NCI-H82 treated with DMSO at 0.1 percent for 48 hours (cell line): ENCODE results near the gene TBC1D10B.
"Not testable (repeated sequence)": the region's sequence is repeated elsewhere in the genome, so short reads cannot be mapped to it uniquely, and the experiment has no call there.

Source experiments
- DNase-seq: peaks from one replicate; lab custom pipeline; 2025; ENCODE audit not compliant: unreplicated experiment; lab: John Stamatoyannopoulos, UW

The TBC1D10B gene

GRCh38 chr16:30398661-30399434 is 28.6 kb upstream of the TBC1D10B start:
- no peak for DNase-seq

DNA sequence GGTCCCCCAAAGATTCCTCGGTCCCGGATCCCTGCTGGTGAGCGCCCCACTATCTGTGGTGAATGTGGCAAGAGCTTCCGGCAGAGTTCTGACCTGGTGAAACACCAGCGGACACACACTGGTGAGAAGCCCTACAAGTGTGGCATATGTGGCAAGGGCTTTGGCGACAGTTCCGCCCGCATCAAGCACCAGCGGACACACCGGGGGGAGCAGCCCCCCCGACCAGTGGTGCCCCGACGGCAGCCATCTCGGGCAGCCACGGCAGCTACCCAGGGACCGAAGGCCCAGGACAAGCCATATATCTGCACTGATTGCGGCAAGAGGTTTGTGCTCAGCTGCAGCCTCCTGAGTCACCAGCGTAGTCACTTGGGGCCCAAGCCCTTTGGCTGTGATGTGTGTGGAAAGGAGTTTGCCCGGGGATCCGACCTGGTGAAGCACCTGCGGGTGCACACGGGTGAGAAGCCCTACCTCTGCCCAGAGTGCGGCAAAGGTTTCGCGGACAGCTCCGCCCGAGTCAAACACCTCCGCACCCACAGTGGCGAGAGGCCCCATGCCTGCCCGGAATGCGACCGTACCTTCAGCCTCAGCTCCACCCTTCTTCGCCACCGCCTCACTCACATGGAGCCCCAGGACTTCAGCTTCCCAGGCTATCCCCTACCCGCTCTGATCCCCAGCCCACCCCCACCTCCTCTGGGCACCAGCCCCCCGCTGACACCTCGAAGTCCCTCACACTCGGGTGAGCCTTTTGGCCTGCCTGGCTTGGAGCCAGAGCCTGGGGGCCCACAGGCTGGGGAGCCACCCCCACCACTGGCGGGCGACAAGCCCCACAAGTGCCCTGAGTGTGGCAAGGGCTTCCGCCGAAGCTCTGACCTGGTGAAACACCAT is 27.7 kb upstream of the TBC1D10B start:
- DNase-seq, result no peak

- no peak for DNase-seq
Measured at GRCh38 chr16:30397056-30397455, 26.8 kb upstream of the TBC1D10B start.

GRCh38 chr16:30396627-30397026 is 26.3 kb upstream of the TBC1D10B start:
- DNase-seq, result not testable (repeated sequence)

GRCh38 chr16:30395992-30396585 is 25.8 kb upstream of the TBC1D10B start:
- no peak for DNase-seq

DNA sequence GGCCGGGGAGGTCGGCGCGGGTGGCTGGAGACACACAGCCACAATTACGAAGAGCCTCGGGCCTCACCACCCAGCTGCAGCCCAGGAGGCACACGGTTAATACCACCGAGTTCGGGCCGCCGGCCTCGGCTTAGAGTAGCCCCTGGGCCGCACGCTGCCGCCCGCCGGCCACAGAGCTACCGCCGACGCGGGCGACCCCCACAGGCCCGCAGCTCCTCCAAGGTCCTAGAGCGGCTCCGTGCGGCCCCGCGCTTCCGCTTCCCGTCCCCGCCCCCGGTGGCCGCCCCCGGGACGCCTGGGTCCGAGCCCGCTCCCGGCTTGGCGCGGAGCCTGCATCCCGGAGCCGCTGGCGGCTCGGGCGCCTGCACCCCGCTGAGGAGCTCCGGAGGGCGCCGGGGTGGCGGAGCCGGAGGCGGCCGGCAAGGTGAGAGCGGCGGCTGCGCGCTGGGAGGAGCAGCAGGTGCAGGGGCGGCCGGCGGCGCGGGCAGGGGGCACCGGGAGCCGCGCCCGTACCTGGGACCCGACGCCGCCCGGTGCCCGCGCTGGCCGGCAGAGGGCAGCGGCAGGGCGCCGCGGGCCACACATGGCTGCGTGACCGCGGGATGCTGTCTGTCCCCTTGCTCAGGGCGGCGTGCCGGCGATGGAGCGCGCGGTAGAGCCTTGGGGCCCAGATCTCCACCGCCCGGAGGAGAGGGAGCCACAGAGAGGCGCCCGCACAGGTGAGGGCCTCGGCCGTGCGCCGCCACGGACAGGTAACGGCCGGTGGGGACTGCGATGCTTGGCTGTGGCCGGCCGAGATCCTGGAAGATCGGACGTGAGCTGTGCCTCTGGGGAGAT is 25.1 kb upstream of the TBC1D10B start, which contains the start of gene ZNF48:
ZNF48 (plus strand) TSS at position 266 of the 837 bp plus-strand sequence; CDS start at position 641, 375 bp downstream.
- peak; percentile 82 for DNase-seq

DNA sequence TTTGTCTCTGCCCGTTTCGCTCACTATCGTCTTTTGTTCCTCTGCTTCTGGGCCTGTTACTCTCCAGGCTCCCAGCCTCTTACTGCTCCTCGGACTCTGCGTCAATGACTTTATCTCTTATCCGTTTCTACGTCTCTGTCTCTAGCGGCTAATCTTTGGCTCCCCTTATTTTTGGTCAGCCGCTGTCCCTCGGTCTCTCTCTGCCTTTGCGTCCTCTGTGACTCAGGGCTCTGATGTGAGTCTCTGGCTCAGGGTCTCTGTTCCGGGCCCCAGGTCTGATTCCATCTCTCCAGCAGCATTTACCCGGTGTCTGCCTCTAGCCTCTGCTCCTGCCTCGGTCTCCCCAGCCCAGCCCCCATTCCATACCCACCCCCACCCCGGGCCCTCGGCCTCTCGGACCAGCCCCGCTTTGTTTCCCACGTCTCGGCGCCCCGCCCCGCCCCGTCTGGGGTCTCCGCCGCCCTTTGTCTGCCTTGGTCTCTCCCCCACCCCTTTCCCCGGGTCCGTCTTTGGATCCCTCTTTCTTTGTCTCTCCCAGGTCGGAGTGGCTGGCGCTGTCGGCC is 24.4 kb upstream of the TBC1D10B start:
- DNase-seq, result no peak

- DNase-seq, result no peak
Measured at GRCh38 chr16:30383521-30383920, 13.2 kb upstream of the TBC1D10B start.

- DNase-seq, result no peak
Measured at GRCh38 chr16:30382111-30382881, 12.0 kb upstream of the TBC1D10B start, which contains the start of gene SEPTIN1. Gene SEPTIN1, minus strand, starts transcription at chr16:30382561. Its CDS starts 19 bp downstream, at chr16:30382542.

- DNase-seq, result no peak
Measured at GRCh38 chr16:30381291-30382041, 11.2 kb upstream of the TBC1D10B start.

DNA sequence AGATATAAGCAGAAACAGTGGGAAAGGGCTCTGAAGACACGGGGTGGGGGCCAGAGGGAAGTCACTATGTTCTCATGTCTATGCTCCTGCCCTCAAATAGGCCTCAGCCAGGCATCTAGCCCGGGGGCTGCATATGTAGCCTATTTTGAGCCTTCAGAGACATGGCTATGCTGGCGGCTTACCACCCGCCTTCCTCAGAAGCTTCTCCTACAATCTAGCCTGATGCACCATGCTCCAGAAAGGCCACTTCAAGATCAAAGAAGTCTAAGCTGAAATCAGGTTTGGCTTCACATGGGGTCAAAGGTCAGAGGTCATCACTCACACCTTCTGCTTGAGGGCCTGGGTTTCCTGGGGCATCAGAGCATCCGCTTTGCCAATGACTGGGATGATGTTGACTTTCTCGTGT is 10.5 kb upstream of the TBC1D10B start:
- DNase-seq, result no peak

GRCh38 chr16:30380072-30380802 is 9.9 kb upstream of the TBC1D10B start:
- no peak for DNase-seq

- no peak for DNase-seq
Measured at GRCh38 chr16:30379158-30379783, 9.0 kb upstream of the TBC1D10B start.

DNA sequence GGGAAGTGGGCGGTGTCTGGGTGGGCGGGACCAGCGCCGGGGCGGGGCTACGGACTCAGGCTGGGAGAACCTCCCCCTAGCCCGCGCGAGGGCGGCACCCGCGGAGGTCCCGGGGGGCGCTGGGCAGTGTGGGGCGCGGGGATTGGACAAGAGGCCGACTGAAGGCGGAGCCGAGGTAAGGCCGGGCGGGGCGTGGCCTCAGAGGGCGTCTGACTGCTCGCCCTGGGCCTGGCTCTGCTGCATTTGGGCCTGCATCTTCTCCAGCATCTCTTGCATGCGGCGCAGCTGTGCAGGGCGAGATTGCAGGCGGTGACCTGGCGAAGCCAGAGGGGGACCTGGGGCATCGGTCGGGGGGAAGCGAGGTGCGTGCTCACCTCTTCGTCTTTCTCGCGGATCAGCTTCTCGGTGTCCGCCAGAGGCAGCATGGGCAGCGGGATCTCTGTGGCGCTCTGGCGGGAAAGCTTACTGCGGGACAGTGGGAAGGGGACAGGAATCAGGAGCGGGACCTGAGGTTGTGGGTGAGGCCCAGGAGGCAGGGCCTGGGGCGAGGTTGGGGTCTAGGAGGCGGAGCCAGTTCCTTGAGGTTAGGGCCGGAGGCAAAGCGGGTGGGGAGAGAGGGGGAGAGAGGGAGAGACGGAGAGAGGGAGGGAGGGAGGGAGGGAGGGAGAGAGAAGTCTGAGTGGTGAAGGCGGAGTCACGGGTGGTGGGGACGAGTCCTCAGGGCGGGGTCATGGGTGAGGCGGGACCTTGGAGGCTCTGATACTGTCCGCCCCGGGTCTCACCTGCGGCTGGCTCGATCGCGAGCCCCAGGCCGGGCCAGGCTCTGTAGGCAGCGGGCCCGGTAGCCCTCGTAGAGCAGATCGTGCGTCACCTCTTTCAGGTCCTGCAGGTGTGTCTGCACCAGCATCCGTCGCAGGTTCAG is 8.2 kb upstream of the TBC1D10B start:
- peak; percentile 83 for DNase-seq

- DNase-seq, result peak; percentile 53
Measured at GRCh38 chr16:30377812-30378235, 7.5 kb upstream of the TBC1D10B start.

GRCh38 chr16:30377050-30377811 is 6.9 kb upstream of the TBC1D10B start:
- no peak for DNase-seq
